Tibial nerve (tissue), 4 donors: ENCODE measurements around the gene NSMCE4A. TPM values are rescaled to one million over a fixed set of nuclear protein-coding genes. Genes with fewer than 3 reads are reported as not detected.
"Not testable (repeated sequence)": the region's sequence is repeated elsewhere in the genome, so short reads cannot be mapped to it uniquely, and the experiment has no call there.

Experiments
- DNase-seq, 2 donors: peaks; one replicate each; pipeline ENCODE4 v3.0.0-alpha.2; 2019; ENCODE audit warnings: low spot score in 2 of 2
- H3K27ac ChIP-seq, 4 donors: fragments of 200-600 bp; sonication (generic) in 3 of 4; one replicate each; pipeline ENCODE4 v1.5.1; 2017 to 2019; ENCODE audit warnings: mild to moderate bottlenecking in 1 of 4
- H3K27me3 ChIP-seq, 2 donors: fragments of 200-600 bp; sonication (generic) in 1 of 2; one replicate each; pipeline versions ENCODE4 v1.5.1 to v1.6.0; 2017 to 2019
- H3K36me3 ChIP-seq, 3 donors: fragments of 200-600 bp; sonication (generic); one replicate each; pipeline ENCODE4 v1.5.1; 2018 to 2019
- H3K4me1 ChIP-seq, 4 donors: fragments of 200-600 bp; sonication (generic) in 3 of 4; one replicate each; pipeline ENCODE4 v1.5.1; 2017 to 2019
- H3K4me3 ChIP-seq, 4 donors: fragments of 200-600 bp; sonication (generic) in 3 of 4; one replicate each; pipeline ENCODE4 v1.5.1; 2017 to 2019; ENCODE audit warnings: mild to moderate bottlenecking in 1 of 4, moderate library complexity in 1 of 4
- H3K9me3 ChIP-seq, 4 donors: fragments of 200-600 bp; sonication (generic) in 3 of 4; one replicate each; pipeline ENCODE4 v1.5.1; 2017 to 2019
- EP300 ChIP-seq, 2 donors: sonication (generic); formaldehyde crosslinking; IDR thresholded peaks; one replicate each; pipeline ENCODE4 v1.6.1; 2017; ENCODE audit warnings: antibody characterized with exemption in 2 of 2, mild to moderate bottlenecking in 1 of 2
- POLR2A ChIP-seq, 2 donors: fragments of 450-650 bp; IDR thresholded peaks; one replicate each; pipeline ENCODE4 v1.6.1; 2017; ENCODE audit warnings: antibody characterized with exemption in 2 of 2, mild to moderate bottlenecking in 2 of 2, moderate library complexity in 2 of 2
- WGBS, 2 donors: methylation state at CpG; one replicate each; pipeline ENCODE4 v1.1.5; 2018; 5-methylcytosine and 5-hydroxymethylcytosine counted together
- total RNA-seq, 4 donors: library from RNA; depleted of rRNA; stranded (reverse); fragments of >200 nt; gene quantifications; one replicate each; pipeline ENCODE4 v1.1.0, GENCODE V29; 2016
- TF ChIP-seq, protein P1 (sequence below), 5 experiments: fragments of 200-600 bp in 3 of 5; fragments of 450-650 bp in 2 of 5; sonication (generic) in 3 of 5; IDR thresholded peaks; one replicate each; pipeline ENCODE4 v1.5.1; 2016 to 2019; ENCODE audit warnings: antibody characterized with exemption in 5 of 5, mild to moderate bottlenecking in 3 of 5, moderate library complexity in 2 of 5

NSMCE4A gene
- 100 to 1,000 TPM in 1 of 4 donors, 10 to 100 TPM in 3; 70.1 to 102 (median 82.4) TPM for total RNA-seq

- Histone ChIP-seq H3K27me3 (no peaks in the 10 kb centered on the region), H3K27ac (peak within 1 kb of the TSS; percentile 89 to 99 (median 94)), H3K36me3 (peaks cover 0 to 28% (median 4%) of the 10 kb centered on the region in 3 donors), H3K4me3 (peak within 1 kb of the TSS; percentile 70 to 100 (median 84)), H3K9me3 (no peaks in the 10 kb centered on the region), H3K4me1 (peaks cover 0 to 25% (median 11%) of the 10 kb centered on the region in 4 donors)
- WGBS, 2 donors: 1% methylated on average over 33 to 49 of the region's 101 CpGs
- DNase-seq: peak; percentile 36 to 40
- TF ChIP-seq, protein P1, sequence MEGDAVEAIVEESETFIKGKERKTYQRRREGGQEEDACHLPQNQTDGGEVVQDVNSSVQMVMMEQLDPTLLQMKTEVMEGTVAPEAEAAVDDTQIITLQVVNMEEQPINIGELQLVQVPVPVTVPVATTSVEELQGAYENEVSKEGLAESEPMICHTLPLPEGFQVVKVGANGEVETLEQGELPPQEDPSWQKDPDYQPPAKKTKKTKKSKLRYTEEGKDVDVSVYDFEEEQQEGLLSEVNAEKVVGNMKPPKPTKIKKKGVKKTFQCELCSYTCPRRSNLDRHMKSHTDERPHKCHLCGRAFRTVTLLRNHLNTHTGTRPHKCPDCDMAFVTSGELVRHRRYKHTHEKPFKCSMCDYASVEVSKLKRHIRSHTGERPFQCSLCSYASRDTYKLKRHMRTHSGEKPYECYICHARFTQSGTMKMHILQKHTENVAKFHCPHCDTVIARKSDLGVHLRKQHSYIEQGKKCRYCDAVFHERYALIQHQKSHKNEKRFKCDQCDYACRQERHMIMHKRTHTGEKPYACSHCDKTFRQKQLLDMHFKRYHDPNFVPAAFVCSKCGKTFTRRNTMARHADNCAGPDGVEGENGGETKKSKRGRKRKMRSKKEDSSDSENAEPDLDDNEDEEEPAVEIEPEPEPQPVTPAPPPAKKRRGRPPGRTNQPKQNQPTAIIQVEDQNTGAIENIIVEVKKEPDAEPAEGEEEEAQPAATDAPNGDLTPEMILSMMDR (IDR thresholded peaks at IDR 0.05): peak in 2 of 5 experiments; percentile 46 to 75
- TF ChIP-seq EP300 (IDR thresholded peaks at IDR 0.05) (peak in 1 of 2 donors; percentile 13), POLR2A (IDR thresholded peaks at IDR 0.05) (peak in 1 of 2 donors; percentile 26)
Measured at GRCh38 chr10:121974535-121975294, at the start of gene NSMCE4A. TSS of gene NSMCE4A (minus strand) at chr10:121975217. CDS start at chr10:121975165, 52 bp downstream.

DNA sequence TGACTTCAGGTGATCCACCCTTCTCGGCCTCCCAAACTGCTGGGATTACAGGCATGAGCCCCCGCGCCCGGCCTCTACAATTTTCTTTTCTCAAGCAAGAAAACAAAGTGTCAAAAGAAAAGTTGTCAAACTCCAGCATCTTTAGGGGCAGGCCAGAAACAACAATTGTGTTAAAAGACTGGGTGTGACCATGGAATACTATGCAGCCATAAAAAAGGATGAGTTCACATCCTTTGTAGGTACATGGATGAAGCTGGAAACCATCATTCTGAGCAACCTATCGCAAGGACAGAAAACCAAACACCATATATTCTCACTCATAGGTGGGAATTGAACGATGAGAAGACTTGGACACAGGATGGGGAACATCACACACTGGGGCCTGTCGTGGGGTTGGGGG, 48.2 kb upstream of the NSMCE4A start:
- not testable (repeated sequence) for H3K4me1 ChIP-seq, H3K9me3 ChIP-seq, H3K4me3 ChIP-seq, H3K36me3 ChIP-seq, H3K27me3 ChIP-seq, DNase-seq, H3K27ac ChIP-seq
- 97% methylated on average over 7 of the region's 7 CpGs for WGBS, 2 donors

DNA sequence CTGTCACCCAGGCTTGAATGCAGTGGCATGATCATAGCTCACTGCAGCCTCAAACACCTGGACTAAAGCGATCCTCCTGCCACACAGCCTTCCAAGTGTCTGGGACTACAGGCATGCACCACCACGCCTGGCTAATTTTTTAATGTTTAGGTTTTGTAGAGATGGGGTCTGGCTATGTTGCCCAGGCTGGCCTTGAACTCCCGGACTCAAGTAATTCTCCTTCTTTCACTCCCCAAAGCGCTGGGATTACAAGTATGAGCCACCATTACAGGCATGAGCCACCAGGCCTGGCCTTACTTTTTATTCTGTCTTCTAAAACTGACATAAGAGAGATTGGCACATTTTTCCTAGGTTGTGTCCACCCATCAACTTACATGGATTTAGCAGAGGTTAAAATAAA, 47.3 kb upstream of the NSMCE4A start:
- WGBS, 2 donors: 81 to 97% methylated on average over 4 of the region's 4 CpGs
- H3K9me3 ChIP-seq: no peaks in the 10 kb centered on the region
- no peak for TF ChIP-seq POLR2A (IDR thresholded peaks at IDR 0.05)
- no peak for TF ChIP-seq EP300 (IDR thresholded peaks at IDR 0.05)
- TF ChIP-seq, protein P1 (IDR thresholded peaks at IDR 0.05): no peak
- H3K27me3 ChIP-seq: no peaks in the 10 kb centered on the region
- no peak overlapping the region for H3K4me3 ChIP-seq
- H3K36me3 ChIP-seq: no peaks in the 10 kb centered on the region
- DNase-seq: no peak
- H3K27ac ChIP-seq: no peak overlapping the region
- peaks cover 0 to 8% (median 0%) of the 10 kb centered on the region in 4 donors for H3K4me1 ChIP-seq

GRCh38 chr10:122021828-122022227, 46.8 kb upstream of the NSMCE4A start:
- Histone ChIP-seq H3K36me3 (no peaks in the 10 kb centered on the region), H3K27me3 (no peaks in the 10 kb centered on the region), H3K4me1 (peaks cover 0 to 8% (median 0%) of the 10 kb centered on the region in 4 donors), H3K9me3 (no peaks in the 10 kb centered on the region), H3K27ac (no peak overlapping the region), H3K4me3 (no peak overlapping the region)
- TF ChIP-seq EP300 (IDR thresholded peaks at IDR 0.05) (no peak), POLR2A (IDR thresholded peaks at IDR 0.05) (no peak)
- TF ChIP-seq, protein P1 (IDR thresholded peaks at IDR 0.05): no peak
- 73 to 76% methylated on average over 11 of the region's 11 CpGs for WGBS, 2 donors
- DNase-seq: no peak

- peaks cover 0 to 8% (median 0%) of the 10 kb centered on the region in 4 donors for H3K4me1 ChIP-seq
- no peak for DNase-seq
- no peak overlapping the region for H3K27ac ChIP-seq
- 13 to 36% methylated on average over 8 to 9 of the region's 9 CpGs for WGBS, 2 donors
- H3K27me3 ChIP-seq: no peaks in the 10 kb centered on the region
- H3K4me3 ChIP-seq: no peak overlapping the region
- H3K36me3 ChIP-seq: no peaks in the 10 kb centered on the region
- H3K9me3 ChIP-seq: no peaks in the 10 kb centered on the region
- TF ChIP-seq, protein P1 (IDR thresholded peaks at IDR 0.05): no peak
- TF ChIP-seq EP300 (IDR thresholded peaks at IDR 0.05) (no peak), POLR2A (IDR thresholded peaks at IDR 0.05) (no peak)
Measured at GRCh38 chr10:122021379-122021778, 46.4 kb upstream of the NSMCE4A start.
